Iris pigment epithelial cell (primary cell): ENCODE data around the gene HOXD4.

Experiments used
- DNase-seq: peaks from one replicate; pipeline ENCODE4 v3.0.0-alpha.2; 2011; ENCODE audit warnings: low read depth

Gene HOXD4

GRCh38 chr2:176151442-176152287 is at the start of gene HOXD4:
TSS of gene HOXD4 (plus strand) at chr2:176151550. CDS start at chr2:176151634, 84 bp downstream.
- DNase-seq, result no peak

- DNase-seq, result no peak
Measured at GRCh38 chr2:176101842-176102241, 49.5 kb upstream of the HOXD4 start.

- no peak for DNase-seq
Measured at GRCh38 chr2:176102309-176102866, 49.0 kb upstream of the HOXD4 start.

GRCh38 chr2:176103194-176103593 is 48.2 kb upstream of the HOXD4 start:
- DNase-seq, result no peak

- no peak for DNase-seq
Measured at GRCh38 chr2:176103742-176104315, 47.5 kb upstream of the HOXD4 start.

- no peak for DNase-seq
Measured at GRCh38 chr2:176104316-176105077, 46.9 kb upstream of the HOXD4 start.

- DNase-seq, result no peak
Measured at GRCh38 chr2:176105078-176105729, 46.1 kb upstream of the HOXD4 start.

GRCh38 chr2:176105730-176106580 is 45.4 kb upstream of the HOXD4 start:
- DNase-seq, result no peak

GRCh38 chr2:176106581-176107539 is 44.5 kb upstream of the HOXD4 start, which contains the start of gene HOXD11:
TSS of gene HOXD11 (plus strand) at chr2:176107280. CDS start at chr2:176107356, 76 bp downstream.
- no peak for DNase-seq

- no peak for DNase-seq
Measured at GRCh38 chr2:176107731-176108181, 43.6 kb upstream of the HOXD4 start.

GRCh38 chr2:176109192-176109901 is 42.0 kb upstream of the HOXD4 start:
- no peak for DNase-seq

GRCh38 chr2:176109946-176110345 is 41.4 kb upstream of the HOXD4 start:
- no peak for DNase-seq

GRCh38 chr2:176110415-176111308 is 40.7 kb upstream of the HOXD4 start:
- no peak for DNase-seq

GRCh38 chr2:176111309-176111663 is 40.1 kb upstream of the HOXD4 start:
- peak; percentile 34 for DNase-seq

GRCh38 chr2:176111846-176112374 is 39.4 kb upstream of the HOXD4 start:
- no peak for DNase-seq

GRCh38 chr2:176112375-176113302 is 38.7 kb upstream of the HOXD4 start:
- no peak for DNase-seq
